HG03354 (cell line): ENCODE data around the gene LHFPL3.
"Not testable (repeated sequence)": the region's sequence is repeated elsewhere in the genome, so short reads cannot be mapped to it uniquely, and the experiment has no call there.

Experiments
- ATAC-seq: cut with Tn5 transposase; IDR thresholded peaks from one replicate; pipeline ENCODE4 v1.9.1; 2021; ENCODE audit warnings: mild to moderate bottlenecking; ENCODE audit not compliant: unreplicated experiment, poor library complexity, severe bottlenecking

LHFPL3 gene

GRCh38 chr7:104553074-104553473 lies 224.7 kb downstream of the LHFPL3 start:
- no peak for ATAC-seq

GRCh38 chr7:104563350-104563901 lies 235.0 kb downstream of the LHFPL3 start:
- not testable (repeated sequence) for ATAC-seq

- ATAC-seq: no peak
These were observed 241.3 kb downstream of the LHFPL3 start for GRCh38 chr7:104569751-104570150.

- no peak for ATAC-seq
These were observed 244.2 kb downstream of the LHFPL3 start for GRCh38 chr7:104572554-104572953.

GRCh38 chr7:104584620-104585019 lies 256.2 kb downstream of the LHFPL3 start:
- no peak for ATAC-seq

- ATAC-seq: not testable (repeated sequence)
These were observed 267.2 kb downstream of the LHFPL3 start for GRCh38 chr7:104595591-104595990.

GRCh38 chr7:104603957-104604356 lies 275.6 kb downstream of the LHFPL3 start:
- ATAC-seq: no peak

GRCh38 chr7:104604706-104605105 lies 276.3 kb downstream of the LHFPL3 start:
- no peak for ATAC-seq

GRCh38 chr7:104621321-104621720 lies 292.9 kb downstream of the LHFPL3 start:
- ATAC-seq: peak; percentile 49

GRCh38 chr7:104625956-104626355 lies 297.6 kb downstream of the LHFPL3 start:
- no peak for ATAC-seq

GRCh38 chr7:104627516-104627915 lies 299.1 kb downstream of the LHFPL3 start:
- ATAC-seq: no peak

- no peak for ATAC-seq
These were observed 299.6 kb downstream of the LHFPL3 start for GRCh38 chr7:104628017-104628416.

GRCh38 chr7:104629408-104629807 lies 301.0 kb downstream of the LHFPL3 start:
- no peak for ATAC-seq

GRCh38 chr7:104640506-104640905 lies 312.1 kb downstream of the LHFPL3 start:
- no peak for ATAC-seq

- ATAC-seq: no peak
These were observed 314.2 kb downstream of the LHFPL3 start for GRCh38 chr7:104642560-104642959.

GRCh38 chr7:104643587-104644217 lies 315.3 kb downstream of the LHFPL3 start:
- ATAC-seq: no peak

GRCh38 chr7:104650991-104651640 lies 322.7 kb downstream of the LHFPL3 start:
- no peak for ATAC-seq

GRCh38 chr7:104652434-104652833 lies 324.0 kb downstream of the LHFPL3 start:
- no peak for ATAC-seq

- ATAC-seq: no peak
These were observed 324.5 kb downstream of the LHFPL3 start for GRCh38 chr7:104652865-104653264.

- no peak for ATAC-seq
These were observed 325.5 kb downstream of the LHFPL3 start for GRCh38 chr7:104653825-104654401.

GRCh38 chr7:104655592-104655991 lies 327.2 kb downstream of the LHFPL3 start:
- no peak for ATAC-seq
